ENCODE results near the gene KCNC4. TPM values are rescaled to one million over a fixed set of nuclear protein-coding genes. Genes with fewer than 3 reads are reported as not detected.

Gene KCNC4
- total RNA-seq, 5 donors from 2014 or later (not counting 1 experiment from before 2014, with no cell fraction given) = 11.0 to 19.4 (median 15.0) TPM

- peaks cover 48 to 53% (median 49%) of the 10 kb centered on the region in 3 donors for H3K4me1 Mint-ChIP-seq
- no peaks in the 10 kb centered on the region for H3K36me3 ChIP-seq (ENCODE audit: control insufficient read depth in 2 of 2, extremely low read depth in 1 of 2, insufficient read depth in 1 of 2, low read length in 1 of 2)
- POLR2A ChIA-PET = interaction anchor here (0.6 kb wide), 2 partner anchors 55 to 254 kb away, joined by 3 to 4 read pairs; no protein-coding TSS in a partner anchor
- H3K27ac Mint-ChIP-seq = peak overlapping the region; percentile 91 to 94
- peaks cover 8 to 52% of the 10 kb centered on the region in 2 experiments for H3K4me1 ChIP-seq (ENCODE audit: control insufficient read depth in 1 of 2, extremely low read depth in 1 of 2, insufficient read depth in 2 of 2, low read length in 2 of 2)
- CTCF ChIA-PET = interaction anchor here (0.6 to 10.0 kb wide), 27 partner anchors 12 to 988 kb away, joined by 3 to 181 read pairs (median 6); partner anchors contain the start of gene RBM15 (in 1 of the 2)
- H3K4me3 ChIP-seq (ENCODE audit: control insufficient read depth in 1 of 2, extremely low read depth in 1 of 2, low read length in 1 of 2) = peak overlapping the region; percentile 49 to 56
- H3K9me3 ChIP-seq = no peaks in the 10 kb centered on the region
- ATAC-seq (replicated peaks in 1 of 4) (no peak), DNase-seq (peak in 2 of 35 experiments; percentile 14 to 23)
- 63% methylated on average over 3 of the region's 7 CpGs for WGBS (ENCODE audit: insufficient coverage)
- no peaks in the 10 kb centered on the region for H3K36me3 Mint-ChIP-seq
- peaks cover 0 to 13% of the 10 kb centered on the region in 2 experiments for H3K27me3 ChIP-seq (replicated peaks in 1 of 2; ENCODE audit: control insufficient read depth in 2 of 2, extremely low read depth in 1 of 2, insufficient read depth in 2 of 2, low read length in 1 of 2)
- no peaks in the 10 kb centered on the region for H3K9me3 Mint-ChIP-seq
- no peaks in the 10 kb centered on the region for H3K27me3 Mint-ChIP-seq
- H3K27ac ChIP-seq (ENCODE audit: low read length) = peak overlapping the region; percentile 93
- H3K4me3 Mint-ChIP-seq = peak overlapping the region; percentile 76 to 86 (median 85)
These were observed 1.0 kb upstream of the KCNC4 start for GRCh38 chr1:110208916-110209645.

- no peak overlapping the region for H3K27ac ChIP-seq (ENCODE audit: low read length)
- H3K27me3 ChIP-seq (replicated peaks in 1 of 2; ENCODE audit: control insufficient read depth in 2 of 2, extremely low read depth in 1 of 2, insufficient read depth in 2 of 2, low read length in 1 of 2) = peaks cover 0 to 13% of the 10 kb centered on the region in 2 experiments
- peak overlapping the region; percentile 79 to 90 (median 86) for H3K4me3 Mint-ChIP-seq
- ChIA-PET CTCF (interaction anchor here in 1 of 2 donors (1.8 to 10.0 kb wide), 2 partner anchors 8 to 105 kb away, joined by 7 to 181 read pairs; no protein-coding TSS in a partner anchor), POLR2A (interaction anchor here in 1 of 2 donors (1.0 kb wide), 1 partner anchor 128 kb away, joined by 3 read pairs; the partner anchor contains the start of gene RBM15)
- peaks cover 8 to 52% of the 10 kb centered on the region in 2 experiments for H3K4me1 ChIP-seq (ENCODE audit: control insufficient read depth in 1 of 2, extremely low read depth in 1 of 2, insufficient read depth in 2 of 2, low read length in 2 of 2)
- no peaks in the 10 kb centered on the region for H3K36me3 ChIP-seq (ENCODE audit: control insufficient read depth in 2 of 2, extremely low read depth in 1 of 2, insufficient read depth in 1 of 2, low read length in 1 of 2)
- WGBS (ENCODE audit: insufficient coverage) = under 1% methylated on average over 88 of the region's 101 CpGs
- DNase-seq = peak; percentile 10 to 67 (median 37)
- H3K36me3 Mint-ChIP-seq = no peaks in the 10 kb centered on the region
- peak; percentile 8 to 22 (median 18) for ATAC-seq (replicated peaks in 1 of 4)
- peak overlapping the region; percentile 73 to 78 for H3K27ac Mint-ChIP-seq
- no peaks in the 10 kb centered on the region for H3K9me3 ChIP-seq
- no peaks in the 10 kb centered on the region for H3K9me3 Mint-ChIP-seq
- peak overlapping the region; percentile 67 to 76 for H3K4me3 ChIP-seq (ENCODE audit: control insufficient read depth in 1 of 2, extremely low read depth in 1 of 2, low read length in 1 of 2)
- no peaks in the 10 kb centered on the region for H3K27me3 Mint-ChIP-seq
- peaks cover 58 to 62% (median 60%) of the 10 kb centered on the region in 3 donors for H3K4me1 Mint-ChIP-seq
These were observed 736 bp downstream of the KCNC4 start for GRCh38 chr1:110210604-110211495.

DNA sequence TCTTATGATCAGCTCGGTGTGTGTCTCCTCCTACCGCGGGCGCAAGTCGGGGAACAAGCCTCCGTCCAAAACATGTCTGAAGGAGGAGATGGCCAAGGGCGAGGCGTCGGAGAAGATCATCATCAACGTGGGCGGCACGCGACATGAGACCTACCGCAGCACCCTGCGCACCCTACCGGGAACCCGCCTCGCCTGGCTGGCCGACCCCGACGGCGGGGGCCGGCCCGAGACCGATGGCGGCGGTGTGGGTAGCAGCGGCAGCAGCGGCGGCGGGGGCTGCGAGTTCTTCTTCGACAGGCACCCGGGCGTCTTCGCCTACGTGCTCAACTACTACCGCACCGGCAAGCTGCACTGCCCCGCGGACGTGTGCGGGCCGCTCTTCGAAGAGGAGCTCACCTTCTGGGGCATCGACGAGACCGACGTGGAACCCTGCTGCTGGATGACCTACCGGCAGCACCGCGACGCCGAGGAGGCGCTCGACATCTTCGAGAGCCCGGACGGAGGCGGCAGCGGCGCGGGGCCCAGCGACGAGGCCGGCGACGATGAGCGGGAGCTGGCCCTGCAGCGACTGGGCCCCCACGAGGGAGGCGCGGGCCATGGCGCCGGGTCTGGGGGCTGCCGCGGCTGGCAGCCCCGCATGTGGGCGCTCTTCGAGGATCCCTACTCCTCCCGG, 1.5 kb downstream of the KCNC4 start:
- no peaks in the 10 kb centered on the region for H3K27me3 Mint-ChIP-seq
- ATAC-seq (replicated peaks in 1 of 4) = no peak
- no peaks in the 10 kb centered on the region for H3K9me3 Mint-ChIP-seq
- peak in 14 of 35 experiments; percentile 3 to 57 (median 16) for DNase-seq
- Histone ChIP-seq H3K4me3 (ENCODE audit: control insufficient read depth in 1 of 2, extremely low read depth in 1 of 2, low read length in 1 of 2) (peak overlapping the region; percentile 67 to 76), H3K36me3 (ENCODE audit: control insufficient read depth in 2 of 2, extremely low read depth in 1 of 2, insufficient read depth in 1 of 2, low read length in 1 of 2) (peaks cover 0 to 6% of the 10 kb centered on the region in 2 donors), H3K27me3 (replicated peaks in 1 of 2; ENCODE audit: control insufficient read depth in 2 of 2, extremely low read depth in 1 of 2, insufficient read depth in 2 of 2, low read length in 1 of 2) (peaks cover 0 to 13% of the 10 kb centered on the region in 2 experiments), H3K9me3 (no peaks in the 10 kb centered on the region), H3K27ac (ENCODE audit: low read length) (no peak overlapping the region), H3K4me1 (ENCODE audit: control insufficient read depth in 1 of 2, extremely low read depth in 1 of 2, insufficient read depth in 2 of 2, low read length in 2 of 2) (peaks cover 8 to 52% of the 10 kb centered on the region in 2 experiments)
- WGBS (ENCODE audit: insufficient coverage) = 16% methylated on average over 75 of the region's 81 CpGs
- H3K4me1 Mint-ChIP-seq = peaks cover 61 to 65% (median 62%) of the 10 kb centered on the region in 3 donors
- ChIA-PET POLR2A (no interaction called here), CTCF (interaction anchor here (0.7 to 1.8 kb wide), 5 partner anchors 9 to 253 kb away, joined by 3 to 7 read pairs (median 3); no protein-coding TSS in a partner anchor)
- peak overlapping the region; percentile 61 to 78 for H3K27ac Mint-ChIP-seq
- no peaks in the 10 kb centered on the region for H3K36me3 Mint-ChIP-seq
- peak overlapping the region; percentile 79 to 90 (median 86) for H3K4me3 Mint-ChIP-seq

GRCh38 chr1:110212169-110213142, 2.3 kb downstream of the KCNC4 start:
- no peaks in the 10 kb centered on the region for H3K36me3 Mint-ChIP-seq
- Histone ChIP-seq H3K4me1 (ENCODE audit: control insufficient read depth in 1 of 2, extremely low read depth in 1 of 2, insufficient read depth in 2 of 2, low read length in 2 of 2) (peaks cover 8 to 45% of the 10 kb centered on the region in 2 experiments), H3K27me3 (replicated peaks in 1 of 2; ENCODE audit: control insufficient read depth in 2 of 2, extremely low read depth in 1 of 2, insufficient read depth in 2 of 2, low read length in 1 of 2) (peaks cover 0 to 13% of the 10 kb centered on the region in 2 experiments), H3K27ac (ENCODE audit: low read length) (no peak overlapping the region), H3K4me3 (ENCODE audit: control insufficient read depth in 1 of 2, extremely low read depth in 1 of 2, low read length in 1 of 2) (no peak overlapping the region), H3K9me3 (no peaks in the 10 kb centered on the region), H3K36me3 (ENCODE audit: control insufficient read depth in 2 of 2, extremely low read depth in 1 of 2, insufficient read depth in 1 of 2, low read length in 1 of 2) (peaks cover 0 to 6% of the 10 kb centered on the region in 2 donors)
- H3K4me3 Mint-ChIP-seq = peak overlapping the region; percentile 64 to 90 (median 79)
- 81% methylated on average over 8 of the region's 20 CpGs for WGBS (ENCODE audit: insufficient coverage)
- ATAC-seq (replicated peaks in 1 of 4) (no peak), DNase-seq (peak in 2 of 35 experiments; percentile 11 to 29)
- H3K27ac Mint-ChIP-seq = peak overlapping the region; percentile 44 to 85
- CTCF ChIA-PET = interaction anchor here (0.6 to 1.8 kb wide), 9 partner anchors 9 to 252 kb away, joined by 3 to 7 read pairs (median 3); no protein-coding TSS in a partner anchor
- POLR2A ChIA-PET = interaction anchor here in 1 of 2 donors (0.6 kb wide), 2 partner anchors 19 to 217 kb away, joined by 3 to 6 read pairs; no protein-coding TSS in a partner anchor
- peaks cover 55 to 64% (median 56%) of the 10 kb centered on the region in 3 donors for H3K4me1 Mint-ChIP-seq
- no peaks in the 10 kb centered on the region for H3K27me3 Mint-ChIP-seq
- no peaks in the 10 kb centered on the region for H3K9me3 Mint-ChIP-seq

- Mint-ChIP-seq H3K4me3 (peak overlapping the region; percentile 44 to 90 (median 50)), H3K27me3 (no peaks in the 10 kb centered on the region), H3K36me3 (no peaks in the 10 kb centered on the region), H3K9me3 (no peaks in the 10 kb centered on the region), H3K27ac (peak overlapping the region; percentile 40 to 53), H3K4me1 (peaks cover 50 to 57% (median 50%) of the 10 kb centered on the region in 3 donors)
- H3K27me3 ChIP-seq (replicated peaks in 1 of 2; ENCODE audit: control insufficient read depth in 2 of 2, extremely low read depth in 1 of 2, insufficient read depth in 2 of 2, low read length in 1 of 2) = peaks cover 0 to 13% of the 10 kb centered on the region in 2 experiments
- WGBS (ENCODE audit: insufficient coverage) = no CpG with 5 or more reads among the region's 2 CpGs
- no peaks in the 10 kb centered on the region for H3K9me3 ChIP-seq
- no peak overlapping the region for H3K4me3 ChIP-seq (ENCODE audit: control insufficient read depth in 1 of 2, extremely low read depth in 1 of 2, low read length in 1 of 2)
- ChIA-PET POLR2A (interaction anchor here in 1 of 2 donors (0.6 kb wide), 2 partner anchors 19 to 216 kb away, joined by 3 to 6 read pairs; no protein-coding TSS in a partner anchor), CTCF (interaction anchor here (0.6 to 1.8 kb wide), 5 partner anchors 10 to 247 kb away, joined by 3 to 7 read pairs (median 5); no protein-coding TSS in a partner anchor)
- DNase-seq = no peak
- H3K4me1 ChIP-seq (ENCODE audit: control insufficient read depth in 1 of 2, extremely low read depth in 1 of 2, insufficient read depth in 2 of 2, low read length in 2 of 2) = peaks cover 8 to 40% of the 10 kb centered on the region in 2 experiments
- no peak overlapping the region for H3K27ac ChIP-seq (ENCODE audit: low read length)
- no peak for ATAC-seq (replicated peaks in 1 of 4)
- H3K36me3 ChIP-seq (ENCODE audit: control insufficient read depth in 2 of 2, extremely low read depth in 1 of 2, insufficient read depth in 1 of 2, low read length in 1 of 2) = peaks cover 0 to 6% of the 10 kb centered on the region in 2 donors
These were observed 3.0 kb downstream of the KCNC4 start for GRCh38 chr1:110213143-110213540.
